Panc1 (cell line): ENCODE measurements around the gene LSM10. TPM values are rescaled to one million over a fixed set of nuclear protein-coding genes. Genes with fewer than 3 reads are reported as not detected.

ENCODE experiments used
- ATAC-seq: fragments of 200-7000 bp; cut with Tn5 transposase; 2 replicates; pipeline ENCODE4 v1.9.1; 2020; ENCODE audit warnings: mild to moderate bottlenecking, moderate library complexity
- BruUV-seq: library from RNA; stranded (reverse); fragments of 400-500 nt; replicated peaks from 2 replicates; lab custom pipeline; 2021; lab: Mats Ljungman, UMichigan
- CTCF ChIA-PET: fragments of 300-600 bp; sonication (Branson Sonifier 250); formaldehyde crosslinking; loops from one replicate; lab custom pipeline; 2022; ENCODE audit warnings: antibody characterized with exemption; lab: Charles Lee
- POLR2A ChIA-PET: fragments of 300-600 bp; sonication (Branson Sonifier 250); formaldehyde crosslinking; loops from one replicate; lab custom pipeline; 2022; ENCODE audit warnings: antibody characterized with exemption; lab: Charles Lee
- DNase-seq: peaks from one replicate; pipeline ENCODE4 v3.0.0-alpha.2; 2010; ENCODE audit warnings: low read depth, low spot score
- H3K27ac ChIP-seq: 2 replicates; pipeline ENCODE4 v1.5.1; 2011; ENCODE audit warnings: mild to moderate bottlenecking, low read length, inconsistent platforms
- H3K27me3 ChIP-seq: fragments of 200-500 bp; sonication (Bioruptor generic); 2 replicates; pipeline ENCODE4 v1.6.0; 2014; ENCODE audit warnings: low read length, inconsistent platforms; ENCODE audit not compliant: control insufficient read depth, insufficient read depth
- H3K36me3 ChIP-seq: fragments of 200-500 bp; sonication (Bioruptor generic); 2 replicates; pipeline ENCODE4 v1.5.1; 2014; ENCODE audit warnings: inconsistent platforms, mild to moderate bottlenecking, low read length, moderate library complexity; ENCODE audit not compliant: control insufficient read depth, insufficient read depth
- H3K4me1 ChIP-seq: 2 replicates; pipeline ENCODE4 v1.5.1; 2011; ENCODE audit warnings: inconsistent platforms, mild to moderate bottlenecking, low read length, moderate library complexity; ENCODE audit not compliant: control insufficient read depth, insufficient read depth
- H3K4me3 ChIP-seq, 2 experiments: 2 replicates each; pipeline ENCODE4 v1.5.1; 2011 to 2012; ENCODE audit warnings: low read depth in 2 of 2, low read length in 2 of 2, mild to moderate bottlenecking in 2 of 2, inconsistent platforms in 1 of 2, moderate library complexity in 1 of 2
- H3K9me3 ChIP-seq: fragments of 200-500 bp; sonication (Bioruptor generic); 2 replicates; pipeline ENCODE4 v1.5.1; 2014; ENCODE audit warnings: low read depth, mild to moderate bottlenecking, inconsistent platforms, low read length, moderate library complexity; ENCODE audit not compliant: control insufficient read depth, insufficient read depth
- POLR2AphosphoS5 ChIP-seq: IDR thresholded peaks from 2 replicates; pipeline ENCODE4 v1.6.1; 2012; ENCODE audit warnings: mild to moderate bottlenecking, low read depth, low read length, moderate library complexity
- REST ChIP-seq, 2 experiments: IDR thresholded peaks; 2 replicates each; pipeline ENCODE4 v1.6.1; 2011 to 2012; ENCODE audit warnings: low read depth in 2 of 2, control low read depth in 1 of 2, low read length in 1 of 2, mild to moderate bottlenecking in 1 of 2, moderate library complexity in 1 of 2; ENCODE audit not compliant: insufficient read depth in 1 of 2
- SIN3A ChIP-seq: IDR thresholded peaks from 2 replicates; pipeline ENCODE4 v1.6.1; 2012; ENCODE audit warnings: low read depth, mild to moderate bottlenecking, low read length, moderate library complexity, borderline replicate concordance; ENCODE audit not compliant: insufficient read depth
- TCF7L2 ChIP-seq: IDR thresholded peaks from 2 replicates; pipeline ENCODE4 v1.6.1; 2011; ENCODE audit warnings: mild to moderate bottlenecking, low read depth, low read length, inconsistent platforms
- in situ Hi-C: cut with HindIII; loops from 2 replicates; pipeline ENCODE4 v1.10.0; 2016; ENCODE audit warnings: low sequenced_read_pairs, low pct_unique_long_range_greater_than_20kb
- intact Hi-C: fragments of 100-400 bp; cut with micrococcal nuclease; formaldehyde crosslinking; loops from one replicate; pipeline ENCODE4 v1.10.0; 2022; ENCODE audit not compliant: unreplicated experiment
- total RNA-seq: library from RNA; stranded (reverse); gene quantifications from one replicate; pipeline ENCODE4 v1.2.1, GENCODE V29; 2021; ENCODE audit not compliant: unreplicated experiment
- TF ChIP-seq, protein P1 (sequence below): fragments of 450-650 bp; IDR thresholded peaks from 2 replicates; pipeline ENCODE4 v1.5.1; 2017; ENCODE audit warnings: mild to moderate bottlenecking

LSM10 gene
- total RNA-seq, 1 experiment from 2014 or later, result 53.7 TPM

GRCh38 chr1:36397083-36397377, 678 bp downstream of the LSM10 start:
- no peaks in the 10 kb centered on the region for H3K27me3 ChIP-seq
- TF ChIP-seq REST (IDR thresholded peaks at IDR 0.05; ENCODE audit: insufficient read depth in 1 of 2, low read depth in 2 of 2, low read length in 1 of 2), result no peak
- TF ChIP-seq SIN3A, result no peak
- no peak for TF ChIP-seq TCF7L2
- TF ChIP-seq POLR2AphosphoS5, result no peak
- TF ChIP-seq, protein P1, sequence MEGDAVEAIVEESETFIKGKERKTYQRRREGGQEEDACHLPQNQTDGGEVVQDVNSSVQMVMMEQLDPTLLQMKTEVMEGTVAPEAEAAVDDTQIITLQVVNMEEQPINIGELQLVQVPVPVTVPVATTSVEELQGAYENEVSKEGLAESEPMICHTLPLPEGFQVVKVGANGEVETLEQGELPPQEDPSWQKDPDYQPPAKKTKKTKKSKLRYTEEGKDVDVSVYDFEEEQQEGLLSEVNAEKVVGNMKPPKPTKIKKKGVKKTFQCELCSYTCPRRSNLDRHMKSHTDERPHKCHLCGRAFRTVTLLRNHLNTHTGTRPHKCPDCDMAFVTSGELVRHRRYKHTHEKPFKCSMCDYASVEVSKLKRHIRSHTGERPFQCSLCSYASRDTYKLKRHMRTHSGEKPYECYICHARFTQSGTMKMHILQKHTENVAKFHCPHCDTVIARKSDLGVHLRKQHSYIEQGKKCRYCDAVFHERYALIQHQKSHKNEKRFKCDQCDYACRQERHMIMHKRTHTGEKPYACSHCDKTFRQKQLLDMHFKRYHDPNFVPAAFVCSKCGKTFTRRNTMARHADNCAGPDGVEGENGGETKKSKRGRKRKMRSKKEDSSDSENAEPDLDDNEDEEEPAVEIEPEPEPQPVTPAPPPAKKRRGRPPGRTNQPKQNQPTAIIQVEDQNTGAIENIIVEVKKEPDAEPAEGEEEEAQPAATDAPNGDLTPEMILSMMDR, result no peak
- no peaks in the 10 kb centered on the region for H3K4me1 ChIP-seq
- peak overlapping the region; percentile 80 to 93 for H3K4me3 ChIP-seq
- ChIA-PET POLR2A (interaction anchor here (0.6 kb wide), 1 partner anchor 234 kb away, joined by 5 read pairs; no protein-coding TSS in a partner anchor), CTCF (interaction anchor here (0.7 kb wide), 1 partner anchor 58 kb away, joined by 3 read pairs; no protein-coding TSS in a partner anchor)
- DNase-seq (no peak), ATAC-seq (peak; percentile 76)
- H3K36me3 ChIP-seq, result no peaks in the 10 kb centered on the region
- intact Hi-C loops, result no loop called here
- H3K9me3 ChIP-seq, result no peaks in the 10 kb centered on the region
- H3K27ac ChIP-seq, result peak overlapping the region; percentile 79
- BruUV-seq, result no TSS peak
- in situ Hi-C loops, result no loop called here

- POLR2A ChIA-PET, result no interaction called here
- no peak for DNase-seq
- Histone ChIP-seq H3K27me3 (no peaks in the 10 kb centered on the region), H3K4me3 (peak overlapping the region in 1 of 2 experiments; percentile 93; a peak in 2 of 4 replicates), H3K9me3 (no peaks in the 10 kb centered on the region), H3K36me3 (no peaks in the 10 kb centered on the region), H3K27ac (no peak overlapping the region), H3K4me1 (no peaks in the 10 kb centered on the region)
- TF ChIP-seq TCF7L2 (no peak), SIN3A (no peak), REST (IDR thresholded peaks at IDR 0.05; ENCODE audit: insufficient read depth in 1 of 2, low read depth in 2 of 2, low read length in 1 of 2) (no peak), POLR2AphosphoS5 (no peak)
- TF ChIP-seq, protein P1, result no peak
- BruUV-seq, result no TSS peak
- intact Hi-C loops (no loop called here), in situ Hi-C loops (no loop called here)
- CTCF ChIA-PET, result interaction anchor here (0.7 kb wide), 1 partner anchor 57 kb away, joined by 3 read pairs; no protein-coding TSS in a partner anchor
- no peak for ATAC-seq
Observed at GRCh38 chr1:36396359-36396758, 1.3 kb downstream of the LSM10 start.
